Measurements from ENCODE around the gene APP.

GRCh38 chr21:25898671-25899070 lies 271.9 kb downstream of the APP start:
- TF ChIP-seq, protein P1, sequence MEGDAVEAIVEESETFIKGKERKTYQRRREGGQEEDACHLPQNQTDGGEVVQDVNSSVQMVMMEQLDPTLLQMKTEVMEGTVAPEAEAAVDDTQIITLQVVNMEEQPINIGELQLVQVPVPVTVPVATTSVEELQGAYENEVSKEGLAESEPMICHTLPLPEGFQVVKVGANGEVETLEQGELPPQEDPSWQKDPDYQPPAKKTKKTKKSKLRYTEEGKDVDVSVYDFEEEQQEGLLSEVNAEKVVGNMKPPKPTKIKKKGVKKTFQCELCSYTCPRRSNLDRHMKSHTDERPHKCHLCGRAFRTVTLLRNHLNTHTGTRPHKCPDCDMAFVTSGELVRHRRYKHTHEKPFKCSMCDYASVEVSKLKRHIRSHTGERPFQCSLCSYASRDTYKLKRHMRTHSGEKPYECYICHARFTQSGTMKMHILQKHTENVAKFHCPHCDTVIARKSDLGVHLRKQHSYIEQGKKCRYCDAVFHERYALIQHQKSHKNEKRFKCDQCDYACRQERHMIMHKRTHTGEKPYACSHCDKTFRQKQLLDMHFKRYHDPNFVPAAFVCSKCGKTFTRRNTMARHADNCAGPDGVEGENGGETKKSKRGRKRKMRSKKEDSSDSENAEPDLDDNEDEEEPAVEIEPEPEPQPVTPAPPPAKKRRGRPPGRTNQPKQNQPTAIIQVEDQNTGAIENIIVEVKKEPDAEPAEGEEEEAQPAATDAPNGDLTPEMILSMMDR (conservative IDR thresholded peaks at IDR 0.05; ENCODE audit: low read length), result no peak
- no peak for TF ChIP-seq EZH2phosphoT487 (IDR thresholded peaks at IDR 0.05; ENCODE audit: borderline replicate concordance)

Data from Loucy (cell line).